GM23338 (cell line): ENCODE results near the gene MLPH. TPM values are rescaled to one million over a fixed set of nuclear protein-coding genes. Genes with fewer than 3 reads are reported as not detected.
"Not testable (repeated sequence)": the region's sequence is repeated elsewhere in the genome, so short reads cannot be mapped to it uniquely, and the experiment has no call there.

Source experiments
- ATAC-seq: fragments of 200-7000 bp; cut with Tn5 transposase; 3 replicates; pipeline ENCODE4 v1.9.1; 2020
- DNase-seq: peaks from one replicate; pipeline ENCODE4 v3.0.0-alpha.2; 2015; ENCODE audit warnings: low spot score
- H2AFZ ChIP-seq: fragments of 200-600 bp; sonication (generic); 2 replicates; pipeline ENCODE4 v1.8.0; 2016; ENCODE audit warnings: antibody characterized with exemption, mild to moderate bottlenecking, moderate library complexity
- H3F3A ChIP-seq: fragments of 200-600 bp; sonication (generic); replicated peaks from 2 replicates; pipeline ENCODE4 v1.8.0; 2017; ENCODE audit warnings: antibody characterized with exemption, mixed run types, low read depth
- H3K27ac ChIP-seq: fragments of 200-600 bp; sonication (generic); 2 replicates; pipeline ENCODE4 v1.6.1; 2016; ENCODE audit warnings: low read depth
- H3K27me3 ChIP-seq: fragments of 200-600 bp; sonication (generic); 2 replicates; pipeline ENCODE4 v1.8.0; 2016; ENCODE audit warnings: mild to moderate bottlenecking, mixed run types, moderate library complexity; ENCODE audit not compliant: insufficient read depth
- H3K36me3 ChIP-seq: fragments of 200-600 bp; sonication (generic); 2 replicates; pipeline ENCODE4 v1.8.0; 2016; ENCODE audit warnings: mild to moderate bottlenecking; ENCODE audit not compliant: insufficient read depth
- H3K4me1 ChIP-seq: fragments of 200-600 bp; sonication (generic); 2 replicates; pipeline ENCODE4 v1.8.0; 2016; ENCODE audit warnings: mild to moderate bottlenecking, moderate library complexity; ENCODE audit not compliant: insufficient read depth
- H3K4me2 ChIP-seq: fragments of 200-600 bp; sonication (generic); 2 replicates; pipeline ENCODE4 v1.7.1; 2017; ENCODE audit warnings: mixed run types
- H3K4me3 ChIP-seq: fragments of 200-600 bp; sonication (generic); 2 replicates; pipeline ENCODE4 v1.6.1; 2016; ENCODE audit warnings: mixed run types
- H3K79me2 ChIP-seq: fragments of 200-600 bp; sonication (generic); replicated peaks from 2 replicates; pipeline ENCODE4 v1.8.0; 2017; ENCODE audit warnings: mild to moderate bottlenecking; ENCODE audit not compliant: insufficient read depth
- H3K9me2 ChIP-seq: fragments of 200-600 bp; sonication (generic); 2 replicates; pipeline ENCODE4 v1.8.0; 2017; ENCODE audit not compliant: insufficient read depth
- H4K20me1 ChIP-seq: fragments of 200-600 bp; sonication (generic); replicated peaks from 2 replicates; pipeline ENCODE4 v1.8.0; 2017; ENCODE audit warnings: mild to moderate bottlenecking; ENCODE audit not compliant: insufficient read depth
- H3K27ac Mint-ChIP-seq: 2 replicates; pipeline ENCODE4 v1.8.0; 2020; ENCODE audit warnings: inconsistent platforms, mild to moderate bottlenecking, moderate library complexity, mixed read lengths
- H3K27me3 Mint-ChIP-seq: 3 replicates; pipeline ENCODE4 v1.8.0; 2022; ENCODE audit warnings: low read depth, mild to moderate bottlenecking, moderate library complexity, mixed read lengths, inconsistent platforms; ENCODE audit not compliant: insufficient read depth, poor library complexity
- H3K36me3 Mint-ChIP-seq: 3 replicates; pipeline ENCODE4 v1.8.0; 2021; ENCODE audit warnings: low read depth, mild to moderate bottlenecking, inconsistent platforms, moderate library complexity, mixed read lengths
- H3K4me1 Mint-ChIP-seq: 3 replicates; pipeline ENCODE4 v1.8.0; 2020; ENCODE audit warnings: mild to moderate bottlenecking, inconsistent platforms, mixed read lengths
- H3K4me3 Mint-ChIP-seq: 3 replicates; pipeline ENCODE4 v1.8.0; 2021; ENCODE audit warnings: moderate library complexity, mild to moderate bottlenecking, inconsistent platforms, mixed read lengths
- H3K9me3 Mint-ChIP-seq: 3 replicates; pipeline ENCODE4 v1.8.0; 2020; ENCODE audit warnings: moderate library complexity, mild to moderate bottlenecking, inconsistent platforms, mixed read lengths
- CREB1 ChIP-seq: fragments of 250-450 bp; sonication (Bioruptor Pico); IDR thresholded peaks from 2 replicates; pipeline ENCODE4 v1.5.0; 2020; ENCODE audit warnings: low read depth, mild to moderate bottlenecking, moderate library complexity
- ETS1 ChIP-seq: IDR thresholded peaks from 2 replicates; pipeline ENCODE4 v1.6.1; 2016; ENCODE audit warnings: antibody characterized with exemption
- EZH2 ChIP-seq: fragments of 200-600 bp; sonication (generic); IDR thresholded peaks from one replicate; pipeline ENCODE4 v1.8.0; 2017; ENCODE audit warnings: antibody characterized with exemption, mild to moderate bottlenecking, low read depth; ENCODE audit not compliant: unreplicated experiment
- EZH2phosphoT487 ChIP-seq: fragments of 200-600 bp; sonication (generic); IDR thresholded peaks from one replicate; pipeline ENCODE4 v1.8.1; 2018; ENCODE audit warnings: antibody characterized with exemption; ENCODE audit not compliant: unreplicated experiment
- JUNB ChIP-seq: IDR thresholded peaks from one replicate; pipeline ENCODE4 v1.6.1; 2016; ENCODE audit warnings: antibody characterized with exemption; ENCODE audit not compliant: unreplicated experiment
- NANOG ChIP-seq: IDR thresholded peaks from 2 replicates; pipeline ENCODE4 v1.6.1; 2016; ENCODE audit warnings: antibody characterized with exemption, borderline replicate concordance
- POLR2AphosphoS5 ChIP-seq: IDR thresholded peaks from 2 replicates; pipeline ENCODE4 v1.6.1; 2016; ENCODE audit warnings: antibody characterized with exemption, low read depth
- STAT1 ChIP-seq: IDR thresholded peaks from one replicate; pipeline ENCODE4 v1.6.1; 2016; ENCODE audit warnings: antibody characterized with exemption; ENCODE audit not compliant: unreplicated experiment
- ZNF114 ChIP-seq: fragments of 250-450 bp; sonication (Bioruptor Pico); IDR thresholded peaks from 2 replicates; pipeline ENCODE4 v1.5.0; 2020; ENCODE audit warnings: mild to moderate bottlenecking, moderate library complexity
- ZNF331 ChIP-seq: fragments of 250-450 bp; sonication (Bioruptor Pico); IDR thresholded peaks from 2 replicates; pipeline ENCODE4 v1.5.0; 2020; ENCODE audit warnings: low read depth, mild to moderate bottlenecking, moderate library complexity
- ZNF462 ChIP-seq: fragments of 250-450 bp; sonication (Bioruptor Pico); IDR thresholded peaks from 2 replicates; pipeline ENCODE4 v1.5.0; 2020; ENCODE audit warnings: mild to moderate bottlenecking, moderate library complexity
- polyA plus RNA-seq: library from polyadenylated mRNA; unstranded; fragments of >200 nt; fragmentation: Nextera tagmentation; extraction: Ambion mirVana; gene quantifications from 2 replicates; pipeline ENCODE4 v1.2.1, GENCODE V29; 2016
- total RNA-seq: library from RNA; depleted of rRNA; stranded (reverse); fragments of >200 nt; shearing (Covaris generic); gene quantifications from 2 replicates; pipeline ENCODE4 v1.2.3, GENCODE V29; 2014

Gene MLPH
- total and polyA plus RNA-seq, 2 experiments from 2014 or later = 13.6 to 16.5 TPM

GRCh38 chr2:237467447-237468179 lies 19.4 kb upstream of the MLPH start (continued):
- TF ChIP-seq ETS1 = no peak
- no peak for TF ChIP-seq STAT1
- TF ChIP-seq EZH2phosphoT487 = no peak
- TF ChIP-seq EZH2 = no peak
- TF ChIP-seq ZNF114 (CRISPR knock-in tag) = no peak
- no peak for TF ChIP-seq ZNF331 (CRISPR knock-in tag)

GRCh38 chr2:237469410-237469809 lies 17.6 kb upstream of the MLPH start:
- H3K9me3 Mint-ChIP-seq, H3K36me3 Mint-ChIP-seq, H3K36me3 ChIP-seq, H3K4me2 ChIP-seq, DNase-seq, H3K4me1 Mint-ChIP-seq, H3K9me2 ChIP-seq, H2AFZ ChIP-seq, H3K79me2 ChIP-seq, H3F3A ChIP-seq, H3K27ac Mint-ChIP-seq, ATAC-seq, H3K4me3 Mint-ChIP-seq, H3K4me3 ChIP-seq, H4K20me1 ChIP-seq, H3K27me3 Mint-ChIP-seq, H3K27ac ChIP-seq, H3K4me1 ChIP-seq, H3K27me3 ChIP-seq: not testable (repeated sequence)

- Mint-ChIP-seq H3K36me3 (no peaks in the 10 kb centered on the region), H3K27ac (no peak overlapping the region), H3K27me3 (peaks cover 5% of the 10 kb centered on the region), H3K4me3 (no peak overlapping the region), H3K9me3 (peaks cover 2% of the 10 kb centered on the region; the same call in 1 of the 3 replicates), H3K4me1 (peaks cover 4% of the 10 kb centered on the region)
- DNase-seq = no peak
- Histone ChIP-seq H3K4me2 (no peak overlapping the region), H3K79me2 (no peaks in the 10 kb centered on the region), H3K4me3 (no peak overlapping the region), H3K9me2 (no peaks in the 10 kb centered on the region), H3K36me3 (no peaks in the 10 kb centered on the region), H3K27me3 (no peaks in the 10 kb centered on the region), H4K20me1 (no peaks in the 10 kb centered on the region), H3K27ac (no peak overlapping the region), H3K4me1 (peaks cover 3% of the 10 kb centered on the region; the same call in 1 of the 2 replicates), H2AFZ (no peak overlapping the region), H3F3A (no peaks in the 10 kb centered on the region)
- ATAC-seq = no peak
- TF ChIP-seq POLR2AphosphoS5 = no peak
- no peak for TF ChIP-seq CREB1
- no peak for TF ChIP-seq NANOG
- no peak for TF ChIP-seq ZNF114 (CRISPR knock-in tag)
- TF ChIP-seq JUNB = no peak
- TF ChIP-seq EZH2 = no peak
- no peak for TF ChIP-seq ZNF462
- TF ChIP-seq ZNF331 (CRISPR knock-in tag) = no peak
- TF ChIP-seq EZH2phosphoT487 = no peak
- TF ChIP-seq ETS1 = no peak
Observed at GRCh38 chr2:237469849-237470248, 17.2 kb upstream of the MLPH start.
